GM12874 (cell line): ENCODE measurements around the gene HIF3A.

Source experiments
- TF ChIP-seq, protein P1 (sequence below): IDR thresholded peaks from 2 replicates; pipeline ENCODE4 v1.5.1; 2011; ENCODE audit warnings: low read depth, mild to moderate bottlenecking, control low read depth, low read length, moderate library complexity; ENCODE audit not compliant: insufficient read depth

HIF3A gene

GRCh38 chr19:46289724-46290619 is 6.9 kb upstream of the HIF3A start:
- TF ChIP-seq, protein P1, sequence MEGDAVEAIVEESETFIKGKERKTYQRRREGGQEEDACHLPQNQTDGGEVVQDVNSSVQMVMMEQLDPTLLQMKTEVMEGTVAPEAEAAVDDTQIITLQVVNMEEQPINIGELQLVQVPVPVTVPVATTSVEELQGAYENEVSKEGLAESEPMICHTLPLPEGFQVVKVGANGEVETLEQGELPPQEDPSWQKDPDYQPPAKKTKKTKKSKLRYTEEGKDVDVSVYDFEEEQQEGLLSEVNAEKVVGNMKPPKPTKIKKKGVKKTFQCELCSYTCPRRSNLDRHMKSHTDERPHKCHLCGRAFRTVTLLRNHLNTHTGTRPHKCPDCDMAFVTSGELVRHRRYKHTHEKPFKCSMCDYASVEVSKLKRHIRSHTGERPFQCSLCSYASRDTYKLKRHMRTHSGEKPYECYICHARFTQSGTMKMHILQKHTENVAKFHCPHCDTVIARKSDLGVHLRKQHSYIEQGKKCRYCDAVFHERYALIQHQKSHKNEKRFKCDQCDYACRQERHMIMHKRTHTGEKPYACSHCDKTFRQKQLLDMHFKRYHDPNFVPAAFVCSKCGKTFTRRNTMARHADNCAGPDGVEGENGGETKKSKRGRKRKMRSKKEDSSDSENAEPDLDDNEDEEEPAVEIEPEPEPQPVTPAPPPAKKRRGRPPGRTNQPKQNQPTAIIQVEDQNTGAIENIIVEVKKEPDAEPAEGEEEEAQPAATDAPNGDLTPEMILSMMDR: no peak

- TF ChIP-seq, protein P1: no peak
These were observed 5.0 kb upstream of the HIF3A start for GRCh38 chr19:46291829-46292228.

DNA sequence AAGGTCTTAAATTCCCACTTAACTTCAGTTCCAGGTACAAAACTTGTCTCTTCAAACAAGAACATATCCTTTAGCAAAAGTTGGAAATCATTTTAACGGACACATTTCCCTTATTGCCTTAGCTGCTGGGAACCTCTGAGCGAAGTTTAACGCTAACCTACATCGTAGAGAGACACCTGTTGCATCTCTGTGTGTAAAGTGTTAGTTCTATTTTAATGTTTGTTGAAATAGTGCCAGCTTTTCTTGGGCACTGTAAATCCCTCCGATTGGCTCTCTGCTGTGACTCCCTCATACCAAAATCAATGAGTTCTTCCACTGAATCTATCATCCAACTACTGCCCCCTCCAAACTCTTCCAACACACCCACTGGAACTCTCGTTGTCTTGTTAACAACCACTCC is 2.3 kb upstream of the HIF3A start:
- TF ChIP-seq, protein P1: no peak

DNA sequence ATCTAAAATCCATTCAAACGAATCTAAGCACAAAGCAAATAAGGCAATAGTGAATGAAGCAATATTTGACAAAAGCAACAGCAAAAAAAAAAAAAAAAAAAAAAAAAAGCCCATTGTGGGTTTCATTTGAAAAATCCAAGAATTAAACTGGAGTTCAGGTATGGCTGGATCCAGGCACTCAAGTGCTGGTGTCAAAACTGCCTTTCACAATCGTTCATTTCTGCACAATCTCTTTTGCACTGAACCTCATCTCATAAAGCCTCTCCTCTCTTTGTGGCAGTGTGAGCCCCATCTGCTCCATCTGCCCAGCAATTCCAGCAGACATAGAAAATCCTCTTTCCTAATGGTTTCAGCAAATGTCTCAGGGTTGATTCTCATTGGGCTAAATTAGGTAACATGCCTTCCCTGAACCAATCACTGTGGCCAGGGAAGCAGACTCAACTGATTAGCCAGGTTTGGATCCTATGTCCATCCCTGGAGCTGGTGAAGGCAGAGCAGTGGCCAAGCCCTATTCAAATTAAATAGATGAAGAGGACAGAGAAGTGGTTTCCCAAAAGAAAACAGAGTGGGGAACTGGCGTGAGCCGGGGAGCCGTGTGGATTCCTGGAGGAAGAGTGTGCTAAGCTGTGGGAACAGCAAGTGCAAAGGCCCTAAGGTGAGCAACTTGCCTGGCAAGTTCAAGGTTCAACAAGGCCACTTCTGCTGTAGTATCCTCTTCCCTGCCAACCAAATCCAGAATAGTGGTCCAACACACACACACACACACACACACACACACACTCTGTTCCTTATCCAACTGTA is 1.2 kb upstream of the HIF3A start:
- TF ChIP-seq, protein P1: no peak

DNA sequence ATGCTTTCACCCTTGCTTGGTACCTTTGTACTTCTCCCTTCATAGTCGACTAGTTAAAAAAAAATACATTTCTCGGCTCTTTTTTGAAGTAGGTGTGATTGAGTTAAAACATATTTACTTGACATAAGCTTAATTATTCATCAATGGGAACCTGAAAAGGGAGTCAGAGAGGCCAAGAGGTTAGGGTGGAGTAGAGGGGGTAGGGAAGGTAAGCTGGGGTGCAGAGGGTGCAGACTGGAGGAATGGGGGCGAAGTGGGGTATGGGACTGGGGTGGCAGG is 701 bp upstream of the HIF3A start:
- TF ChIP-seq, protein P1: no peak

DNA sequence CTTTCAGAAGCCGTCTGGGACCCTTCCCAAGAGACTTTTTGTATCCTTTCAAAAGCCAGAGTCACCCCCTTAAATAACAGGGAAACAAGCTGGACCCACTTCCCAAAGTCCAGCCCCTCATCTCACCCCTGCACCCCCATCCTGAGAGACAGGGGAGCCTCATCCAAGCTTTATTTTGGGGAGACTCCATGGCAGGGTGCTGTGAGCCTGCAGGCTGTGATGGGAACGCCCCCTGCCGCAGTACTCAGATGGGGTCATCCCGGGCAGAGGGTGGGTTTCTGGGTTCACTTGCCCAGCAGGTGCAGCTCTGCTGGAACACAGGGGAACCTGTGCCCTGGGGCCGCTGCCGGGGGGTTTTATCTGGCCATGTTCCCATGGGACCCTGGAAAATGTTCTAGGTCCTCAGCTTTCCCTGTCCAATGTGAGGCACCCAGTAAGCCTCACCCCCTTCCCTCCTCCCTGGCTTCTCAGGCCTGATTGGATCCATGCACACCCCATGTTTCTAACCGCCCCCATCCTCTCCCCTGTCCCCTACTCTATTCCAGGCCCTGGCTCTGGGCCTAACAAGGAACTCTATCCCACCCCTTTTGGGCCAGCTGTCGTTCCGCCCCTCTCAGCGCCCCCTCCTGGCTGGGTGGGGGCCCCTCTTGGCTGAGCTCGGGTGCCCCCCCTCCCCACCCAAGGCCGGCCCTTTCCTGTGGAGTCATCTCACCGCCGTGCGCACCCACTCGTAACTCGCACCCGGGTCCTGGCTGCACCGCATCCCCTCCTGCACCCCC is 1.0 kb downstream of the HIF3A start:
- TF ChIP-seq, protein P1: no peak

GRCh38 chr19:46298479-46299003 is 1.7 kb downstream of the HIF3A start:
- TF ChIP-seq, protein P1: no peak
